ENCODE measurements around the gene CRIM1. TPM values are rescaled to one million over a fixed set of nuclear protein-coding genes. Genes with fewer than 3 reads are reported as not detected.

The CRIM1 gene
- total RNA-seq, 4 donors from 2014 or later = 71.7 to 132 (median 118) TPM

DNA sequence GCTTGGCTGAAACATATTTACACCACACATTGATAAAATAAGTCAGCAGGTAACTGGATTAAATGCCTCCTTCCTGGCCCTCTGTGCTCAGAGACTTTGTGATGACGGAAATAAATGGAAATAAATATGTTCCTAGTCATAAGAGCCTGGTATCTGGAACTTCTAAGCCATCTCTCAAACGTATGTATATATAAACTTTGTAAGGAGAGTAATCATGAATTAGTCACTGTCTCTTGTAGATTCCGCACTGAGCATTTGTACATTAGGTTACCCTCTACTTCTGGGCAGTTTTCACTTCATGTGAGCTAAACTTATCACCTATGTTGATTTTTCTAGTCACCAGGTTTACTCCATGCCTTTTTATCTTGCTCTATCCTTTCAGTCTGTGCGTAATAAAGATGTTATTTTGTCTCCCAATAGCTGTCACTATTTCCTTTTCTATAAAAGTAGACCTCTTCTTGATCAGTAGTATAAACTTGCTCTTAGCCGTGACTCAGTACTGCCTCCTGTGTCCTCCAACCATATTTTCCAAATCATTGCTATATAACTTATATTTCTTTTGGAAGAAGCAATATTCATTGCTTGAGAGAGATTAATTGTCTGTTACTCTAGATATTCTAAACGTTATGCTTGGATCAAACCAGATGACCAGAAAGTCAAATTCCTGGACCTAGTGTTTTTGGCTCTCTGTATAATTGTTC, 189.2 kb downstream of the CRIM1 start:
- 86 to 90% methylated on average over 6 of the region's 6 CpGs for WGBS, 2 donors

DNA sequence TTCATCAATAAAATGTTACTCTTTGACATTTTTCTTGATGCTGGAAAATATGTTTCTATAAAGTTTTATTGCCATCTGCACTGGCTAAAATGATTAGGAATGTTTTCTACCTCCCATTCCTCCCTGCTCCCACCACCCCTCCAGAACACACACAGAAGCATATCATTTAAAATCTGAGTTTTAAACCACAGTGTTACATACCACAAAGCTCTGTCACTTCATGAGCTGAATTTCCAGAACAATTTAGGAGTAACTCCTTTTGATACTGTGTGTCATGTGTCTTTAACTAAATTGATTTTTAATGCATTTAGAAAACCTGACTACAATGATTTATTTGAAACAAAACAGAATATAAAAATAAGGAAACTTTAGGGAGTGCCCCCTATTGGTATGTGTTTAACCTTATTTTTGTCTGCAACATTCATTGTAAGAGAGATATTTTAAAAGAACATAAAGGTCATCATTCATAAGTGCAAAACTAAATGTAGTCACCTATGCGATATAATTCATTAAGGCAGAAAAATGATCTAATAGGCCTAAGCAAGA, 190.4 kb downstream of the CRIM1 start:
- WGBS, 2 donors = 0 to 47% methylated on average over 1 of the region's 1 CpG
- H3K4me3 ChIP-seq (ENCODE audit: low read depth, poor library complexity, severe bottlenecking) = no peak overlapping the region
- intact Hi-C loops (cut with DNase I; ENCODE audit: low total_unique reads) = no loop called here
- DNase-seq (ENCODE audit: low spot score in 2 of 2) = no peak
- TF ChIP-seq POLR2A (IDR thresholded peaks at IDR 0.05) = no peak
- TF ChIP-seq, protein P1, sequence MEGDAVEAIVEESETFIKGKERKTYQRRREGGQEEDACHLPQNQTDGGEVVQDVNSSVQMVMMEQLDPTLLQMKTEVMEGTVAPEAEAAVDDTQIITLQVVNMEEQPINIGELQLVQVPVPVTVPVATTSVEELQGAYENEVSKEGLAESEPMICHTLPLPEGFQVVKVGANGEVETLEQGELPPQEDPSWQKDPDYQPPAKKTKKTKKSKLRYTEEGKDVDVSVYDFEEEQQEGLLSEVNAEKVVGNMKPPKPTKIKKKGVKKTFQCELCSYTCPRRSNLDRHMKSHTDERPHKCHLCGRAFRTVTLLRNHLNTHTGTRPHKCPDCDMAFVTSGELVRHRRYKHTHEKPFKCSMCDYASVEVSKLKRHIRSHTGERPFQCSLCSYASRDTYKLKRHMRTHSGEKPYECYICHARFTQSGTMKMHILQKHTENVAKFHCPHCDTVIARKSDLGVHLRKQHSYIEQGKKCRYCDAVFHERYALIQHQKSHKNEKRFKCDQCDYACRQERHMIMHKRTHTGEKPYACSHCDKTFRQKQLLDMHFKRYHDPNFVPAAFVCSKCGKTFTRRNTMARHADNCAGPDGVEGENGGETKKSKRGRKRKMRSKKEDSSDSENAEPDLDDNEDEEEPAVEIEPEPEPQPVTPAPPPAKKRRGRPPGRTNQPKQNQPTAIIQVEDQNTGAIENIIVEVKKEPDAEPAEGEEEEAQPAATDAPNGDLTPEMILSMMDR (IDR thresholded peaks at IDR 0.05) = no peak

More for the DNA sequence above, 189.2 kb downstream of the CRIM1 start:
- intact Hi-C loops (cut with DNase I; ENCODE audit: low total_unique reads) = no loop called here
- no peak overlapping the region for H3K4me3 ChIP-seq (ENCODE audit: low read depth, poor library complexity, severe bottlenecking)
- TF ChIP-seq POLR2A (IDR thresholded peaks at IDR 0.05) = no peak
- TF ChIP-seq, protein P1 (IDR thresholded peaks at IDR 0.05) = no peak
- no peak for DNase-seq (ENCODE audit: low spot score in 2 of 2)

DNA sequence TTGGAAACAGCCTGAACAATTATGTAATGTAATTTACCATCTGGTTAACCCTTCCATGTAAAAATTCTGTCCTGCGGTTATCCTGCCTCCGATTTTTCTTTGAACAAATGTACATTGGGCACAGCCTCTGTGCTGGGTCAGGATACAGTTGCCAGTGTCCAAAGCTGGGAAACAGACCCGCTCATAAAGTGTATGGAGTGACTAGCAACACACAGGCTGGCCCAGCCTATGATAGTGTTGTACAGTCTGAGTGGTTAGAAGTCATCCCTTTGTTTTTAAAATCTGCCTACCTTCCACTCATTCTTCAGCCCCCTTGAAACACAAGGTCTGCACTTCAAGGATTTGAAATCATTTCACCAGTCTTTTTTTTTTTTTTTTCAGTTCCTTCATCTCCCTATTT, 192.3 kb downstream of the CRIM1 start:
- no peak for DNase-seq (ENCODE audit: low spot score in 2 of 2)

DNA sequence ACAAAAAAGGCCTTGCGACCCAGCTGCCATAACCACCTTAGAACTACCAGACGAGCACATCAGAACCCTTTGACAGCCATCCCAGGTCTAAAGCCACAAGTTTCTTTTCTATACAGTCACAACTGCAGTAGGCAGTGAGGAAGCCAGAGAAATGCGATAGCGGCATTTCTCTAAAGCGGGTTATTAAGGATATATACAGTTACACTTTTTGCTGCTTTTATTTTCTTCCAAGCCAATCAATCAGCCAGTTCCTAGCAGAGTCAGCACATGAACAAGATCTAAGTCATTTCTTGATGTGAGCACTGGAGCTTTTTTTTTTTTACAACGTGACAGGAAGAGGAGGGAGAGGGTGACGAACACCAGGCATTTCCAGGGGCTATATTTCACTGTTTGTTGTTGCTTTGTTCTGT, 193.6 kb downstream of the CRIM1 start:
- no peak for DNase-seq (ENCODE audit: low spot score in 2 of 2)
- 71 to 77% methylated on average over 7 of the region's 7 CpGs for WGBS, 2 donors
- intact Hi-C loops (cut with DNase I; ENCODE audit: low total_unique reads) = no loop called here
- H3K4me3 ChIP-seq (ENCODE audit: low read depth, poor library complexity, severe bottlenecking) = no peak overlapping the region
- TF ChIP-seq POLR2A (IDR thresholded peaks at IDR 0.05) = no peak
- TF ChIP-seq, protein P1 (IDR thresholded peaks at IDR 0.05) = no peak

More for the DNA sequence above, 192.3 kb downstream of the CRIM1 start:
- 87 to 91% methylated on average over 3 of the region's 3 CpGs for WGBS, 2 donors
- intact Hi-C loops (cut with DNase I; ENCODE audit: low total_unique reads) = no loop called here
- H3K4me3 ChIP-seq (ENCODE audit: low read depth, poor library complexity, severe bottlenecking) = no peak overlapping the region
- TF ChIP-seq, protein P1 (IDR thresholded peaks at IDR 0.05) = no peak
- no peak for TF ChIP-seq POLR2A (IDR thresholded peaks at IDR 0.05)

DNA sequence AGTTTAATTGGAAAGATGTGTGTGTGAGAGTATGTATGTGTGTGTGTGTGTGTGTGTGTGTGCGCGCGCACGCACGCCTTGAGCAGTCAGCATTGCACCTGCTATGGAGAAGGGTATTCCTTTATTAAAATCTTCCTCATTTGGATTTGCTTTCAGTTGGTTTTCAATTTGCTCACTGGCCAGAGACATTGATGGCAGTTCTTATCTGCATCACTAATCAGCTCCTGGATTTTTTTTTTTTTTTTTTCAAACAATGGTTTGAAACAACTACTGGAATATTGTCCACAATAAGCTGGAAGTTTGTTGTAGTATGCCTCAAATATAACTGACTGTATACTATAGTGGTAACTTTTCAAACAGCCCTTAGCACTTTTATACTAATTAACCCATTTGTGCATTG, 194.4 kb downstream of the CRIM1 start:
- H3K4me3 ChIP-seq (ENCODE audit: low read depth, poor library complexity, severe bottlenecking) = no peak overlapping the region
- intact Hi-C loops (cut with DNase I; ENCODE audit: low total_unique reads) = no loop called here
- WGBS, 2 donors = 94 to 95% methylated on average over 5 of the region's 5 CpGs
- TF ChIP-seq, protein P1 (IDR thresholded peaks at IDR 0.05) = no peak
- no peak for TF ChIP-seq POLR2A (IDR thresholded peaks at IDR 0.05)
- DNase-seq (ENCODE audit: low spot score in 2 of 2) = no peak

All from lower leg skin (tissue), 4 donors.